HL-60 (cell line): ENCODE results near the gene SEC16B.

Experiments
- GABPA ChIP-seq: IDR thresholded peaks from 2 replicates; pipeline ENCODE4 v1.6.1; 2012; ENCODE audit warnings: low read depth
- TF ChIP-seq, protein P1 (sequence below): IDR thresholded peaks from one replicate; pipeline ENCODE4 v1.5.1; 2011; ENCODE audit warnings: low read length, control low read depth, inconsistent platforms; ENCODE audit not compliant: insufficient read depth

DNA sequence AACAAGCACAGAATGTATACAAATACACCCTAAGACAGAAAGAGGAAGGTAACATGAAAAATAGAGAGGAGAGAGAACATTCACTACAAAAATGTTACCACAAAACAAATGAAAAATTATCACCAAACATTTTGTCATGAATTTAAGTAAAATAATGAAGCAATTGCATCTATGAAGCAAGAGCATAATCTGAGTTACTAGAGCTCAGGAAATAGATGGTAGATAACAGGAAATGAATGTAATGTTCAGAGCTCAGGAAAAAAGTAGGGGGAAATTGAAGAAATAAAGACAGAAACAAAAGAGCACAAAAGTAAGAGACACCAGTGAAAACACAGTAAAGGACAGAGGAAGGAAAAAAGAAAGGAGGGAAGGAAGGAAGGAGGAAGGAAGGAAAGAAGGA, 19.4 kb downstream of the SEC16B start:
- TF ChIP-seq GABPA, result no peak
- TF ChIP-seq, protein P1, sequence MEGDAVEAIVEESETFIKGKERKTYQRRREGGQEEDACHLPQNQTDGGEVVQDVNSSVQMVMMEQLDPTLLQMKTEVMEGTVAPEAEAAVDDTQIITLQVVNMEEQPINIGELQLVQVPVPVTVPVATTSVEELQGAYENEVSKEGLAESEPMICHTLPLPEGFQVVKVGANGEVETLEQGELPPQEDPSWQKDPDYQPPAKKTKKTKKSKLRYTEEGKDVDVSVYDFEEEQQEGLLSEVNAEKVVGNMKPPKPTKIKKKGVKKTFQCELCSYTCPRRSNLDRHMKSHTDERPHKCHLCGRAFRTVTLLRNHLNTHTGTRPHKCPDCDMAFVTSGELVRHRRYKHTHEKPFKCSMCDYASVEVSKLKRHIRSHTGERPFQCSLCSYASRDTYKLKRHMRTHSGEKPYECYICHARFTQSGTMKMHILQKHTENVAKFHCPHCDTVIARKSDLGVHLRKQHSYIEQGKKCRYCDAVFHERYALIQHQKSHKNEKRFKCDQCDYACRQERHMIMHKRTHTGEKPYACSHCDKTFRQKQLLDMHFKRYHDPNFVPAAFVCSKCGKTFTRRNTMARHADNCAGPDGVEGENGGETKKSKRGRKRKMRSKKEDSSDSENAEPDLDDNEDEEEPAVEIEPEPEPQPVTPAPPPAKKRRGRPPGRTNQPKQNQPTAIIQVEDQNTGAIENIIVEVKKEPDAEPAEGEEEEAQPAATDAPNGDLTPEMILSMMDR, result no peak
